D721Med (cell line): ENCODE measurements around the gene EPHA2.

Experiments
- DNase-seq: peaks from one replicate; pipeline ENCODE4 v3.0.0; 2011; ENCODE audit warnings: low spot score; ENCODE audit not compliant: insufficient read length
- FAIRE-seq: peaks from 2 replicates; lab custom pipeline; 2011; peaks lifted over from hg19 to GRCh38; lab: Jason Lieb, UNC
- TF ChIP-seq, protein P1 (sequence below): IDR thresholded peaks from 2 replicates; pipeline ENCODE4 v1.5.1; 2012; ENCODE audit warnings: mild to moderate bottlenecking, control low read depth; ENCODE audit not compliant: insufficient read depth; ENCODE audit errors: missing control alignments

Gene EPHA2

DNA sequence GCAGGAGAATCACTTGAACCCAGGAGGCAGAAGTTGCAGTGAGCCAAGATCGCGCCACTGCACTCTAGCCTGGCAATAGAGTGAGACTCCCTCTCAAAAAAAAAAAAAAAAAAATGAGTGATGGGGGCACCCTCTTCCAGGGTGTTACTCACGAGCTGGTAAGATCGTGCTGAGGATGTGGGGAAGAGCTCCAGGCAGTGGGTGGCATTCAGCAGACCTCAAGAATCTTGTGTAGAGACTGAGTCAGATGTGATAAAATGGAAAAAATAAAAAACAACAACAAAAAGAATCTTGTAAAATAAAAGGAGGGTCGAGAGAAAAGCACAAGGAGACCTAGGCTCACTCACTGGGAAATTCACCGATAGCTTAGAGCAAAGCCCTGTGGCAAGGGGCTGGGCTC is 38.5 kb downstream of the EPHA2 start:
- FAIRE-seq (no peak), DNase-seq (no peak)
- TF ChIP-seq, protein P1, sequence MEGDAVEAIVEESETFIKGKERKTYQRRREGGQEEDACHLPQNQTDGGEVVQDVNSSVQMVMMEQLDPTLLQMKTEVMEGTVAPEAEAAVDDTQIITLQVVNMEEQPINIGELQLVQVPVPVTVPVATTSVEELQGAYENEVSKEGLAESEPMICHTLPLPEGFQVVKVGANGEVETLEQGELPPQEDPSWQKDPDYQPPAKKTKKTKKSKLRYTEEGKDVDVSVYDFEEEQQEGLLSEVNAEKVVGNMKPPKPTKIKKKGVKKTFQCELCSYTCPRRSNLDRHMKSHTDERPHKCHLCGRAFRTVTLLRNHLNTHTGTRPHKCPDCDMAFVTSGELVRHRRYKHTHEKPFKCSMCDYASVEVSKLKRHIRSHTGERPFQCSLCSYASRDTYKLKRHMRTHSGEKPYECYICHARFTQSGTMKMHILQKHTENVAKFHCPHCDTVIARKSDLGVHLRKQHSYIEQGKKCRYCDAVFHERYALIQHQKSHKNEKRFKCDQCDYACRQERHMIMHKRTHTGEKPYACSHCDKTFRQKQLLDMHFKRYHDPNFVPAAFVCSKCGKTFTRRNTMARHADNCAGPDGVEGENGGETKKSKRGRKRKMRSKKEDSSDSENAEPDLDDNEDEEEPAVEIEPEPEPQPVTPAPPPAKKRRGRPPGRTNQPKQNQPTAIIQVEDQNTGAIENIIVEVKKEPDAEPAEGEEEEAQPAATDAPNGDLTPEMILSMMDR, result no peak

DNA sequence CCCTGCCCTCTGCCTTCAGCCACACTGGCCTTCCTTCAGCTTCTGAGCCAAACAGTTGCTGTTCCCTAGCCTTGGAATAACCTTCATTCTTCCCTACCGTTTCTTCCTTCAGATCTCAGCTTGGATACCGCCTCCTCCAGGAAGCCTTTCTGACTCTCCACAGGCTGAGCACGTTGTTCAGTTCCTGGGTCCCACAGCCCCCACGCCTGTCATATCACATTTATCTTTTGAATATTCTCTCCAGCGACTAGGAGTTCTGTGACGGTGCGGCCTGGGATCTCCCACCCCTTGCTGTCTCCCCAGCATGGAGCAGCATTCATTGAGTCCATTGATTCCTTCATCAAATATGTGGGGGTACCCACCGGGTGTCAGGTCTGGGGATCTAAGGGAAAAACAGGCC is 39.2 kb downstream of the EPHA2 start:
- no peak for FAIRE-seq
- DNase-seq, result no peak
- TF ChIP-seq, protein P1, result no peak

DNA sequence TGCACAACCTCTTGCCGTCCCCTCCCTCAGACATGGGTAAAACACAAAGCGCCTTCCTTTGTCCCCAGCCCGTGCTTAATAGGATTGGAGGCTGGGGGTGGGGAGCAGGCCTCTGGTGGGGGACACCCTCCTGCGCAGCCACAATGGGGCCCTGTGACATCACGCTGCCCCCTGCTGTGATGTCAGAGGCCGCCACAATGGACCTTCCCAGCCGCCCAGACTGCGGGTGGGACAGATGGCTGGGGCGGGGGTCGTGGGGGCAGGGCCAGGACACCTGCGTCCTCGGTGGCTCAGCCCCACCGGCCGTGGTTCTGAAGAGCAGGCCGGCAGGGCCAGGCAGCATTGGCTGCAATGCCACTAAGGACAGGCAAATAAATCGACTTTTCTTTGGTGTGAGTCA is 39.9 kb downstream of the EPHA2 start:
- no peak for FAIRE-seq

DNA sequence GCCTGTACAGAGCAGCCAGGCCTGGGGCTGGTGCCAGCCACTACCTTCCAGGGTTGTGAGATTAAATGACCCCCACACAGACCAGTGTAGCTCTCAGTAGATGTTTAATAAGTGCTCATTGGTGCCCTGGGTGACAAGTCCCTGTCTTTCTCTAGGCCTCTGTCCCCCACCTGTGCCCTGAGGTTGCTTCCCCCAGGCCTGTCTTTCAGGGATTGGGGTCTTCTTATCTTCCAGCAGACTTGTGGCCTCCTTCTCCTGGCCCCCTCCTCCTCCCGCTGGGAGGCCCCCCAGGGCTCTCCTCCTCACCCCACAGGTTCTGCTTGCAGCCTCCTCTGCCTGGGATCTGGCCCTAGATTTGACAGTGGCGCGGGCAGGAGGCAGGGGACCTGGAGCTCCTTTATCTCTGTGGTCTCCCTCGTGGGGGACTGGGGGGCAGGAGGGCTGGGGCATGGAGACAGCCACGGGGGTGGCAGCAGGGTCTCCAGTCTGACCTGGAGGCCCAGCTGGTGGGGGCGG is 40.3 kb downstream of the EPHA2 start:
- DNase-seq (no peak), FAIRE-seq (no peak)
- TF ChIP-seq, protein P1, result no peak

More for the DNA sequence above, 39.9 kb downstream of the EPHA2 start:
- DNase-seq, result no peak
- TF ChIP-seq, protein P1, result no peak

DNA sequence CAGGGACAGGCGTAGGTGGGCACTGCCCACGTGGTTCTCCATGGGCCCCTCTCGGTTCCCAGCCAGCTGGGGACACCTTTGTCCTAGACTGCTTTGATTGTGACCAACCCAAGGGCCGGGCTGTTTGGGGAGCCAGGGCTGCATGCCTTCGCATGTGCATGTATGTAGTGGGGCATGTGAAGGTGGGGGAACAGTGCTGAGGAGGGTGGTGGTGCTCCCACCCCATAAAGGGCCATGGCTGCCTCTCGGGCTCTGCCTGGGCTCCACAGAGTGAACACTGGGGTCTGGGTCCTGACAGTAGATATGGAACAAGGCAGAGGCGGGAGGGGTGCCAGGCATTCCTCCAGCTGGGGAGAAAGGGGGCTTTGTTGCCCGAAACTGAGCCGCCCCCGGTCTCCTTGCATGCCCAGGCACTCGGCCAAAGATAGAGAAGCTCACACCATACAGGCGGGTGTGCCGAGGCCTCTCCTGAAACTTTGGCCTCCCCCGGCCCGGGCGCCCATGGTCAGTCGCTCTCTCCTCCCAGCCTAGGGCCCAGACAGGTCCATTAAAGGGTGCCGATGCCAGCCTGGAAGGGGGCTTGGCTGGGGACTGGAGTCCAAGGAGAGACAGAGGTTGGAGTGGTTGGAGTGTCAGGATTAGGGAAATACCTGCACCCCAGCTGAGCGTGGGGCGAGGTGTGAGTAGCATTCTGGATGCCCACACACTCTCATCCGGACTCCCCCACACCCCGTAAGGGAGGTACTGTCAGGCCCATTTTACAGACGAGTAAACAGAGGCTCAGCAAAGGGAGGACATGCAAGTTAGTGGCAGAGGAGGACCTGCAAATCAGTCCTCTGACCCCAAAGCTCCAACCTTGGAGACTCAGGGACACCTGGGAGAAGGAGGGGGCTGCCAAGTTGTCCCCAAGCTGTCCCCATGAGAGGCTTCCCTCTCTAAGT is 41.1 kb downstream of the EPHA2 start:
- FAIRE-seq (no peak), DNase-seq (no peak)
- TF ChIP-seq, protein P1, result no peak

DNA sequence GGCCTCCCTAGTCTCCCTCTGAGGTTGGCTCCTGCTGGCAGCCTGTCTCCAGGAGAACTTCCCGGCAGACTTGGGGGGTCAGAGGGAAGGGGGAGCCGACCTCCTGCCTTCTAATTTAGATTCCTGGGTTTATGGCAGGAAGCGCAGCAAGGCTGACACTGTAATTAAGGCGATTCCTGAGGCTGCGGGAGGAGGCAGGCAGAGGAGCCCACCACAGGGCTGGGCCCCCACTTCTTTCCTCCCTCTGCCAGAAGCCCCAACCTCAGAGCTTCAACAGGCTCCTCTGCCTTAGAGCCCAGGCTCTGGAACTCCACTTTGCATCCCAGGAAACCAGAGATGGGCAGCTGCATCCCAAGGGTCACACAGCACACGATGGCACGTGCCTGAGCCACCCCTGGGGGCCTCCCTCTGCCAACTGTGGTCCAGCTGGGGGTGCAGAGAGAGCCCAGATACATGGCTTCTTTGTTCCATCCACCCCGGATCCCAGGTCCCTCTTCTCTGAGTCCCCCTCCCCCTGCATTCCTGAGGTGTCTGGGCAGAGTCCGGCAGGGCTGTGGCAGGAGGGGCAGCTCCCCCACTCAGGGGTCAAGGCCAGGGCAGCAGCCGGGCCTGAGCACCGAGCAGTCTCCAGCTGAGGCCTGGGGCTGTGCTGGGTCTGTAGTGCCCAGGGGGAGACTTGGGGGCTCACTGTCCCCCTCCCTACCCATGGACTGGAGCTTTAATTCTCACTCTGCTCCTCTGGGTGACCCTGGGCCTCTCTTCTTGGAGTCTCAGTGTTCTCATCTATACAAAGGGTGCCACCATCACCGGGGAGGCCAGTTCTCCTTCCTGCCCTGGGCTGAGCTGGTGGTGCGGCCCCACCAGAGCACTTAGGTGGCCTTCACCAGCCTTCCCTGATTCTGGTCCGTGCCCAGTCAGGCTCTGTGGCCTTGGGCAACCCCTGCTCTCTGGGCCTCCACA is 43.0 kb downstream of the EPHA2 start:
- TF ChIP-seq, protein P1, result no peak
- FAIRE-seq (no peak), DNase-seq (no peak)
